GM23248 (cell line): ENCODE data around the gene C11orf16.

Experiments
- EZH2 ChIP-seq: fragments of 200-600 bp; sonication (generic); IDR thresholded peaks from 2 replicates; pipeline ENCODE4 v1.6.1; 2018; ENCODE audit warnings: antibody characterized with exemption, mild to moderate bottlenecking; ENCODE audit not compliant: insufficient read depth, poor library complexity, severe bottlenecking
- EZH2phosphoT487 ChIP-seq: fragments of 200-600 bp; sonication (generic); IDR thresholded peaks from 2 replicates; pipeline ENCODE4 v1.6.1; 2018; ENCODE audit warnings: antibody characterized with exemption, moderate library complexity, mild to moderate bottlenecking, low read depth; ENCODE audit not compliant: insufficient read depth

DNA sequence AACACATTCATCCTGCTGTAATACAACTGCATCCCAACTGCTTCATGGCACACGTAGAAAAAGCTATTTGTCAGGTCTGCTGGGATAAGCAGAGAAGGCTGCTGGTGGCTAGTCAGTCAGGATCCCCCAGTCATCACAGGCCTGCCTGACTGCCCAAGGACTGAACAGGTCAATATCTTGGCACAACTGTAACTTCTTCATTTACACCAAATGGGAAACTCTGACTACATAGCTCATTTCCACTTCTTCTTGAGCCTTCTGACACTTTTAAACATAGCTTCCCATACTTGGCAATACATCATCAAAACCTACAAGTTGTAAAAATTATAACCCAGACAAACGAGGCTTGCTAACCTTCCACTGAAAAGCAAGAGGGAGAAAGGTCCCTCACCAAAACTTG, 28.7 kb upstream of the C11orf16 start:
- TF ChIP-seq EZH2 (no peak), EZH2phosphoT487 (no peak)
